ENCODE measurements around the gene PIP5K1B.

PIP5K1B gene

DNA sequence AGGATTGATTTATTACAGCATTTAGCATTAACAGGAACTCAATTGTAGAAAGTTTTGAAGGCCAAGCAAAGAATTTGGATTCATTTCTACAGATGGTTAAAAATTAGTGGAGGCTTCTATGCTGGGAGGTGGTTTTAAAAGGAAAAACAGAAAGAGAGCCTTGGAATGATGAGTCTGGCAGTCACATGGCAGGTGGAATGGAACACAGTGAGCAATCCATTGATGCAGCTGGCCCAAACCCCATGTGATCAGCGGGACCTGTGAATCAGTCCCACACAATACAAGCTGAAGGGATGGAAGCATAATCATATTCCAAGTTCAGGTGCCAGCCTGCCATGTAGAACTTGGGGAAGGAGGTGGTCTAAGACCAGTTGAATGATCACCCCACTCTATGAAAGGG, 147.9 kb downstream of the PIP5K1B start:
- TF ChIP-seq CTCF (conservative IDR thresholded peaks at IDR 0.05) (no peak), ZFX (IDR thresholded peaks at IDR 0.05) (no peak)
- H3K27ac ChIP-seq = no peak overlapping the region

DNA sequence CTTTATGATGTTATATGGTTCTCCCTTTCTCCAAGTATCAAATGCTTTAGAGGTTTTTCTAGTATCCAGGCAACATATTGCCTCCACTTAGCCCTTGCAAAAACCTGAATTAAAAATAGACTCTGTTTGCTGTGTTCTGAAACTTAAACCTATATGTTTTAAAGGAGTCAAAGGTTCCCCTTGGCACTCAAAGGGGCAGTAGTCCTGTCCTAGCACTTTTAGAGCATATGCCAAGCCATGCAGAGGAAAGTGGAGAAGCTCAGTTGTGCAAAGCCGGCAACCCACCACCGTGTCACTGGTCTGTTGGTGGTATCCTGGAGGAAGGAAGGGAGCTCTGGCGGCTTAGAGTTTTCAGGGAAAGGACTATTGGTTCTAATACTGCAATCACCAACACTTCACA, 154.3 kb downstream of the PIP5K1B start:
- TF ChIP-seq CTCF (conservative IDR thresholded peaks at IDR 0.05) (no peak), ZFX (IDR thresholded peaks at IDR 0.05) (no peak)
- H3K27ac ChIP-seq = no peak overlapping the region

DNA sequence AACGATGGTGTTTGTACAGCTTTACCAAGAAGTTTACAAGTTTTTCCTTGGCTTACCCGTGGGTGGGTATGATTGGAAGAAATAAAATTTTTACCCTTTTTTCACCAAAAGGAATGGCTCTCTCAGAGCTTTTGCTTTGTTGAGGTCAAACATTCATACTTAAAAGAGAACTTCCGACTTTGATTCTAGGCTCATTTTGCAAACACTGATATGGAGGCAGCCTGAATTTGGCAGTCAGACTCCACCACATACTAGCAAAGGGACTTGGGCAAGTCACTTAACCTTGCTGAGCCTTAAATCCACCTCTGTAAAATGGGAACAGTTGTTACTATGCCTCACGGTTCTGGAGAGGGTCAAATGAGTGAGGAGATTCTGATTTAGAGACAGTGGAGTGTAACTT, 155.4 kb downstream of the PIP5K1B start:
- TF ChIP-seq CTCF (conservative IDR thresholded peaks at IDR 0.05) (no peak), ZFX (IDR thresholded peaks at IDR 0.05) (no peak)
- no peak overlapping the region for H3K27ac ChIP-seq

DNA sequence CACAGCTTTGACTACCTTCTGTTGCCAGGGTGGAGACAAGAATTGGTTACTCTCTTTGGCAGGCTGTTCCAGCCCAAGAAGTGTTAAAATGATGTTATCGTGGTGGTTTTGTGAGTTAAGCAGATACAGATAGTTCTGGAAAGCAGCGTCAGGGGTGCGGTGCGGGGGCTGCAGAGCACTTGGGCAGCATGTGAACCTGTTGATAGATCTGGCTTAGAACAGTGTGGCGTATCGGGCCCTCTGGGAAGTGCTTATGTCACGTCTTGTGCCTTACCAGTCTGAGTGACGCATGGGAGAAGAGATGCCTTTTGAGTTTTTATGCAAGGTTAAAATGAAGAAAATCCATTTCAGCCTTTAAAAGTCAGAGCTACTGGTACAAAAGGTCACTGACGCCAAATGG, 156.4 kb downstream of the PIP5K1B start:
- H3K27ac ChIP-seq = no peak overlapping the region
- TF ChIP-seq ZFX (IDR thresholded peaks at IDR 0.05) = no peak
- no peak for TF ChIP-seq CTCF (conservative IDR thresholded peaks at IDR 0.05)

DNA sequence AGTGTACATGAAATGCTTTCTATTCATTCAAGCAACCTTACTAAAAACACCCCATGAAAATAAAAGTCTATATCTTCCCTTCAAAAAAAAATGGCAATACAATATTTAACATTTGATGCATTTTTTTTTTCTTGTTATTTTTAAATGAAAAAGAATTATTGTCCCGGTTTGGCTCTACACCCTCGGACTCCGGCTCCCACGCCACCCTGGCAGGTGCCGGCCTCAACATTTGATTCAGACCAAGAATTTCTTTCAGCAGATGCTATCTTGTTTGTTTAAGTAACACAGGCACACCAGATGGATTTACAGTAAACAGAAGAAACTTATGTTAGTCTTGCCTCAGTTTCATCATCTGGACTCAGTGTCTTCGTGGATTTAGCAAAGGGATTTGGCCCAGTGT, 162.0 kb downstream of the PIP5K1B start:
- H3K27ac ChIP-seq = no peak overlapping the region
- TF ChIP-seq ZFX (IDR thresholded peaks at IDR 0.05) = no peak
- no peak for TF ChIP-seq CTCF (conservative IDR thresholded peaks at IDR 0.05)

- TF ChIP-seq ZFX (IDR thresholded peaks at IDR 0.05) (no peak), CTCF (conservative IDR thresholded peaks at IDR 0.05) (no peak)
- no peak overlapping the region for H3K27ac ChIP-seq
Measured at GRCh38 chr9:68869022-68869421, 164.0 kb downstream of the PIP5K1B start.

GRCh38 chr9:68870086-68870485, 165.0 kb downstream of the PIP5K1B start:
- H3K27ac ChIP-seq = no peak overlapping the region
- TF ChIP-seq ZFX (IDR thresholded peaks at IDR 0.05) = no peak
- no peak for TF ChIP-seq CTCF (conservative IDR thresholded peaks at IDR 0.05)

All from C4-2B (cell line).